Activated CD8-positive, alpha-beta memory T cell treated with anti-CD3 and anti-CD28 coated beads for 36 hours (primary cell): ENCODE measurements around the gene FBXL7. TPM values are rescaled to one million over a fixed set of nuclear protein-coding genes. Genes with fewer than 3 reads are reported as not detected.

Experiments
- CTCF ChIA-PET: fragments of 350-600 bp; sonication (Branson Sonifier 250); formaldehyde crosslinking; loops from one replicate; lab custom pipeline; 2021; ENCODE audit warnings: antibody characterized with exemption; lab: Charles Lee
- POLR2A ChIA-PET: fragments of 350-600 bp; sonication (Branson Sonifier 250); formaldehyde crosslinking; loops from one replicate; lab custom pipeline; 2021; ENCODE audit warnings: antibody characterized with exemption; lab: Charles Lee
- total RNA-seq, 2 experiments: library from RNA; stranded (reverse); gene quantifications; one replicate each; pipeline ENCODE4 v1.2.3, GENCODE V29; 2021

Gene FBXL7
- total RNA-seq, 2 experiments from 2014 or later: not detected

DNA sequence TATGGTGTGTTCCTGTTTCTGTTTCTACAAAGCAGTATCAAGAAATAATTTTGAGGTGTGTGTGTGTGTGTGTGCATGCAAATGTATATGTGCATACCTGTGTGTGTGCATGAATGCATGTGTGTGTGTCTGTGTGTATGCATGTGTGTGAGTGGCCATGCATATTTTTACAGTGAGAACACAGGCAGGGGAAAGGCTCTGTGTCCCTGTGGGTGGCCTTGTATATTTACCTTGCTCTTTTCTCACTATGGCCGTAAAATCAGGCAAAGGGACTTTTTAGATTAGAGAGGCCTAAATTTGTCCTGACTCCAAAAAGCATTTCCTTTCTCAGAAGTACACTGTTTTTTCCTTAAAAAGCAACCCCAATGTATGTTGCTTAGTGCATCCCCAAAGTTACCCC lies 386.2 kb downstream of the FBXL7 start:
- POLR2A ChIA-PET: no interaction called here
- CTCF ChIA-PET: no interaction called here

DNA sequence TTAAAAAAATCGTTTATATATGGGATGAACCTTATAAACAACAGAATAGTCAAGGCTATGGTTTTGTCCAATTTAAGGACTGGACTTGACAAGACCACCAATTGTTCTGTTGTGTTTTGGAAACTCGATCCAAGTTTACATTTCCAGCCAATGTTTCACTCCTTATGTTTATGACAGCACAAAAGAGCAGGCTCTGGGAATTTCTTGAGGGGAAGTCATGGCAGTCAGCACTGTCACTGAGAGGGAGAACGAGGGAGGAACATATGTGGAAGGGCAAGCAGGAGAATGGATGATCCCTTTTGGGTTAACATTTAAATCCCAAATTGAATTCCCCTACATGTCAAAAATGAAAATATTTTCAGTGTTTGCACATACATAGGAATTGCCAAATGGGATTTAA lies 387.1 kb downstream of the FBXL7 start:
- ChIA-PET CTCF (no interaction called here), POLR2A (no interaction called here)

DNA sequence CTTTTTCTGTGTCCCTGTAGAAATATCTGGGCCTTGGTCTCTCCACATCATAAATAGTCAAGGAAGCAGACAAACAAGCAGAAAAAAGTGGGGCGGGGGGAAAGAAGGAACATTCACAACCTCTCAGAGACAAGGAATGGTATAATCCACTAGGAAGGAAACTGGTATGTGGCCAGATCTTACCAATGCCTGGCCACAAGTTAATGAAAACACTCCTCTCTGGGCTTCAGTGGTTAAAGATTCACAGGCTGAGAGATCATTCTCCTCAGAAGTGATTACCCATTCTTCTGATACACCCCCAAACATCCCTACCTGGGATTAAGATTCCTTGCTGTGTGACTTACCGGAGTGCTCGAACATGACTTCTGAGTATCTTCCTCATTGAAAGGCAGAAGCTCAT lies 389.0 kb downstream of the FBXL7 start:
- POLR2A ChIA-PET: no interaction called here
- CTCF ChIA-PET: no interaction called here

DNA sequence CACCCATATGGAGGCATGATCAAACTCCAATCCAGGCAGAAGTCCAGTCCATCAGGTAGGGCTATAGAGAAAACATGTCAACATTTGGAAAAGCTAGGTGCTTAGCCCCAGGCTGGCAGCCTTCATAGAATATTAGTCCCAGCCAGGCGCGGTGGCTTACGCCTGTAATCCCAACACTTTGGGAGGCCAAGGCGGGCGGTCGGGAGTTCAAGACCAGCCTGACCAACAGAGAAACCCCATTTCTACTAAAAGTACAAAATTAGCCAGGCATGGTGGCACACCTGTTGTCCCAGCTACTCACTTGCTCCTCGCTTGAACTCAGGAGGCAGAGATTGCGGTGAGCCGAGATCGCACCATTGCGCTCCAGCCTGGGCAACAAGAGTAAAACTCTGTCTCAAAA lies 393.9 kb downstream of the FBXL7 start:
- ChIA-PET CTCF (no interaction called here), POLR2A (no interaction called here)

- POLR2A ChIA-PET: no interaction called here
- CTCF ChIA-PET: no interaction called here
These were observed 397.7 kb downstream of the FBXL7 start for GRCh38 chr5:15897656-15898055.

GRCh38 chr5:15898641-15899040 lies 398.7 kb downstream of the FBXL7 start:
- CTCF ChIA-PET: no interaction called here
- POLR2A ChIA-PET: no interaction called here

DNA sequence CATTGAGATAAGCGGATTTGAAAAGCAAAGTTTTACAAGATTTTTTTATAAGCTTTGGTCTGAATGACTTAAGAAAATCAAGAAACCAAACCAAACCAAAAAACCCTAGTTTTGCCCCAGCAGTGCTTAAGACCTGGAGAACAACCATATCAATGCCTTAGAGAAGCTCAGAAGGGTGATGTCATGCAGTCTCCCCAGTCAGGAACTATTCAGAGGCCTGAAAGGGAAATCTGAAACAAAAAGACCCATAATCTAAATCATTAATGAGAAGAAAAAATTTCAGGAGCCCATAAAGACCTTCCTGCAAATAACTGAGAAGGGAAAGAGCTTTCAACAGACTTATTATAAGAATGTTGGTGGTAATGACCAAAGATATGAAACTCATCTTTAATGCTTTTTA lies 399.5 kb downstream of the FBXL7 start:
- ChIA-PET CTCF (no interaction called here), POLR2A (no interaction called here)

- CTCF ChIA-PET: no interaction called here
- POLR2A ChIA-PET: no interaction called here
These were observed 401.2 kb downstream of the FBXL7 start for GRCh38 chr5:15901151-15901550.

- POLR2A ChIA-PET: no interaction called here
These were observed 402.1 kb downstream of the FBXL7 start for GRCh38 chr5:15902066-15902465.

DNA sequence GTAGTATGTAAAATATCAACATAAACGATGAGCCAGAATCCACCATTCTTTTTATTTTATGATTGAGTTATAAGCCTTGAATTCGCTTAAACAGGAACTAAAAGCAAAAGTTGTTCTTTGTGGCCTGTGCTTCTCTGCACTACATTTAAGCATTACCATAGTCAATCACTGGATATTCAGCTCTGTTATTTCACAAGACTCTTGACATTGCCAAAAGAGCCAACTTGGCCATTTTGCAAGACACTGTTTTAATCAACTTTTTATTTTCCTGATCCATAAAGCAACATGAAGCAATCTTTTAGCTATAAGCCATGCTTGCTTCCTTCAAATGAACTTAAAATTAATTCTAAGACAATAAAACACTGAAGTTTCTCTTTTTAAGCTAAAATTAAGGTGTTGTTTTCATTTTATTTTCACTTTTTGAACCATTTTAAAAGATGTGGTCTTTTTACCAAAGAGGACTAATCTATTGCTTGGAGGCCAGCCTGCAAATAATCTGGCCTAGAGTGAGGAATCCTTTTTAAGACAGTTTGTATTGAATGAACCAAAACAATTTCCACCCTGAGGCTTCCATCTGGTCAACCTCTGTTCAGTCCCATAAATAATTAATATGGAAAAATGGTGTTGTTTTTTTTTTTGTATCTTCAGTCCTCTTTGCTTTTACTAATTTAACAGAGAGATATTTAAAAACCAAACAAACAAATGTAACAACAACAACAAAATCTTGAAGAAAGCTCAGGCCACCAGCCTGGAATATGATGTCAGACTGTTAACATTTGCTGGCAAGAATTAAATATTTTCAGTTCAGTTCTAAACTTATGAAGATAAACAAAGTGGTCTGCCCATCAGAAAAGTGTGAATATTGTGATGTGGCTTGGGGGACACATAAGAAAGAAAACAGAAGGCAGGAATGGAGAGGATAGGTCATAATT lies 405.2 kb downstream of the FBXL7 start:
- ChIA-PET POLR2A (no interaction called here), CTCF (no interaction called here)

More at GRCh38 chr5:15902066-15902465, 402.1 kb downstream of the FBXL7 start:
- CTCF ChIA-PET: no interaction called here

DNA sequence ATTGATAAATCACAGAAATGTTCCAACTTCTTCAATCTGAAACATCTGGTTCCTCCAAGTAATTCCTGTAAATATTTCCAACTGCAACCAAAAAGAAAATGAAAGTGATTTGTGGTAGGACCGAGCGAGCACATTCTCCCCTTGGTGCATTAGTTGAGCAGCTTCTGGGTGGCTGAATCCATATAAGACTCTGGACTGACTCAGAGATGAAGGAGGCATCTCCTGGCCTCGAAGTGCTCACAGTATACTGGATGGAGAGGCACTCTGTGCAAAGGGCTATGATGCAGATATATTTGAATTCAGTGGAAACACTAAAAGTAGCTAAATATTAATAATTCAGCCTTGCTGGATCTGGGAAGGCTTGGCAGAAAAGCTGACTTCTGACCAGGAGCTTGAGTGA lies 414.7 kb downstream of the FBXL7 start:
- ChIA-PET POLR2A (no interaction called here), CTCF (no interaction called here)

GRCh38 chr5:15926586-15926985 lies 426.6 kb downstream of the FBXL7 start:
- CTCF ChIA-PET: no interaction called here
- POLR2A ChIA-PET: no interaction called here

GRCh38 chr5:15927710-15928380 lies 427.9 kb downstream of the FBXL7 start:
- ChIA-PET CTCF (no interaction called here), POLR2A (no interaction called here)

DNA sequence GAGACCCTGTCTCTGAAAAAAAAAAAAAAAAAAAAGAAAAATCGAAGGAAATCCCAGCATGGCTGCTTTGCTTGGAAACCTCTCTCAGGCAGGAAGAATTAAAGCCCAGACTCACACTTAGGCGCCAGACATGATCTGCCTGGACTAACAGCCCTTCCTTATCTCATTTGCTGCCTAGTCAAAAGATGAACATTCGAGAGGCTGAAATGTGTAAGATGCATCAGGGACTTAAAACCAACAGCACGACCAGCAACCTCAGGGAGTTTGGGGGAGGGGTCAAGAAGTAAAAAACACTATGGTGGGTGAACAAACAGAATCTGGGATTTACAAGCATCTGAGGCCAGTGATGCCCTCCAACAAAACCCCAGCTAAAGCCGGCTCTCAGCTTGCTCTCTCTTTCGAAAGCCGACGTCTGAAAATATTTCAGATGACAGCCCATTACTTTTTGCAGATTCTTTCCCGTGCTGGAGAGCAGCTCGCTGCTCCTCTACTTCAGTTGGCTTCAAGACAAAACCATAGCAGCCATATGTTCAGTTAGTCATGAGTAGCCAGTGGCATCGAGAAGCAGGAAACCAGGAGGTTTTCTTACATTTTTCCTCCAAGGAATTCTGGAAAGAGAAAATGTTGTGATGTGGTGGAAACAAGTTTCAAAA lies 429.8 kb downstream of the FBXL7 start:
- CTCF ChIA-PET: no interaction called here
- POLR2A ChIA-PET: no interaction called here

- CTCF ChIA-PET: no interaction called here
- POLR2A ChIA-PET: no interaction called here
These were observed 432.1 kb downstream of the FBXL7 start for GRCh38 chr5:15932066-15932465.

DNA sequence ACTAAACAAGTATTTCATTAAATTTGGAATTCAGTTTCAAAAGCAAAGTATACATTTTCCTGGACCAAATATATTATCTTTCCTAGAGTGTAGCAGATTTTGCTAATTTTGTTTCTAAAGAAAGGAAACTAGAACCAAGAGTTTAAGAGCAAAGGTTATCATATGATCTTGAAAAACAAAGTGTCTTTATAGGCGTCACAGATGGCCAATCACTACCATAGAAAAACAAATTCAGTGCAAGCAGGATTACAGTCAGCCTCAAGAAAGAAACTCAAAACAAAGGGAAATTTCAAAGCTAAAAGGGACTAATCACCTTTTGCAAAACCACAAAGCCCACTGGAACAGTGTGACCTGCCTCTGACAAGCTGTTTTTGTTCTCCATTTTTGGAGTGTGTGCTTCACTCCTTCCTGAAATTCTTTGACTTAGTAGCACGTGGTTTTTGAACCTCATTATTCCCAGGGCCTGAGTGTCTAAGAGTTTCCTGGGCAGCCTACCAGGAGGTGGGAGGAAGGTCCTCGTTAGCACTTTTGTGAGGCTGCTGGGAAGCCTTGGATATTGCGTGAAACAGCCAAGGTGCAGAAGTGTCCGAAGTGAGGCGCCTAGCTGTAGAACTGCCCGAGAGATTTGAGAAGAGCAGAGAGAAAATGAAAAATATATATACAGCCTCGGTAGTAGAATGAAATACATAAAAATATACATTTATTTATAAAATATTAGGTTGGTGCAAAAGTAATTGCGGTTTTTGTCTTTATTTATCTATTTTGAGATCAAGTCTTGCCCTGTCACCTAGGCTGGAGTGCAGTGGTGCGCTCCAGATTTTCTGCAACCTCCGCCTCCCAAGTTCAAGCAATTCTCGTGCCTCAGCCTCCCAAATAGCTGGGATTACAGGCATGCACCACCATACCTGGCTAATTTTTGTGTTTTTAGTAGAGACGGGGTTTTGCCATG lies 433.6 kb downstream of the FBXL7 start:
- POLR2A ChIA-PET: no interaction called here

GRCh38 chr5:15936505-15937245 lies 436.7 kb downstream of the FBXL7 start:
- ChIA-PET POLR2A (no interaction called here), CTCF (no interaction called here)

More for the DNA sequence above, 433.6 kb downstream of the FBXL7 start:
- CTCF ChIA-PET: no interaction called here

DNA sequence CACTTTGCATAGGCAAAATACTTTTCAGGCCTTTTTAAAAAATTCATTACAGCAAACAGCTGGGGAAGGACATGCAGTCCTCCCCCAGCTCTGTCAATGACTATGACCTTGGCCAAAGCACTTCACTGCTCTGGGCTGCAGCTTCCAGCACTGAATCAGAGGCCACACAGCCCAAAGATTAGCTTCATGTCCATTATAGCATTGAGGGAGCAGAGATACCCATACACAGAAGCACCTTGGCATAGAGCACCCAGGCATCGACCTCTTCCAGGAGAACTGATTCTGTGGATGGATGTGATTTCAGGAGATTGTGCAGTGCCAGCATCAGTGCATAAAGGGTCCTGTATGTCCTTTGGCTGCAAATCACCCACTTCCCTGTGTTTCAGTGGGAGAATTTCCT lies 437.7 kb downstream of the FBXL7 start:
- POLR2A ChIA-PET: no interaction called here
- CTCF ChIA-PET: no interaction called here

DNA sequence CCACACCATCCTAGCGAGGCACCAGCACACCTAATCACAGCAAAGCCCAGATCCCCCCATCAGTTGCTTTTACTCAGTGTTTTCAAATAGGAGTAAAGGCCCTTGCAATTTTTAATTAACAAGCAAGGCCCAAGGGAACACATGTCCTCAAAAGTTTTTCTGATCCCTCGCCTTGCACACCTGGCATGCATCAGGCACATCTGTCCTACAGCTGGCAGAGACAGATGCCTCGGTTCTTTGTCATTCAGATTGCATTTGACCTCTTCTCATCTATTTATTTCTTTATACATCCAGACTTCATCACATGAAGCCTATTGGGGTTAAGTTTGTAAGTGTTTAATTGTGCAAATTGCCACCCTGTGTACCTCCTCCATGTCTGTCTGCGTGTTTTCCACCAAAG lies 438.2 kb downstream of the FBXL7 start:
- CTCF ChIA-PET: no interaction called here
- POLR2A ChIA-PET: no interaction called here
